ENCODE results near the gene GHITM. TPM values are rescaled to one million over a fixed set of nuclear protein-coding genes. Genes with fewer than 3 reads are reported as not detected.
"Not testable (repeated sequence)": the region's sequence is repeated elsewhere in the genome, so short reads cannot be mapped to it uniquely, and the experiment has no call there.

The GHITM gene
- total and polyA plus RNA-seq, 2 donors (not counting 1 experiment from before 2014, with no cell fraction given), result 167 to 259 TPM

DNA sequence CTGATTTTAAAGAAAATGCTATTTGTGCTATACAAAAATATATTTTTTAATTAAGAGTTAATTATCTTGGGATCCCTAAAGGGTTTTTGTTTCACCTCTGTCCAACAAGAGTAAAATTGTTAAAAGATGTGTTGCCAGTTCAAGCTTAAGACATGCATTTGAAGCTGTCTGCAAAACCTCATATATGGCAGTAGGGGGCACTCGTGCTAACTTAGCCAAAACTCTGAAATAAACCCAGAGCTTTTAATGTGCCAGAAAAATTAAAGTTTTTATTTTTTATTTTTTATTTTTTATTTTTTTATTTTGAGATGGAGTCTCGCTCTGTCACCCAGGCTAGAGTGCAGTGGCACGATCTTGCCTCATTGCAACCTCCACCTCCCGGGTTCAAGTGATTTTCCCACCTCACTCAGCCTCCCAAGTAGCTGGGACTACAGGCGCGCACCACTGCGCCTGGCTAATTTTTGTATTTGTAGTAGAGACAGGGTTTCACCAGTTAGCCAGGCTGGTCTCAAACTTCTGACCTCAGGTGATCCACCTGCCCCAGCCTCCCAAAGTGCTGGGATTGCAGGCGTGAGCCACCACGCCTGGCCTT lies 8.8 kb downstream of the GHITM start:
- TF ChIP-seq, protein P1, sequence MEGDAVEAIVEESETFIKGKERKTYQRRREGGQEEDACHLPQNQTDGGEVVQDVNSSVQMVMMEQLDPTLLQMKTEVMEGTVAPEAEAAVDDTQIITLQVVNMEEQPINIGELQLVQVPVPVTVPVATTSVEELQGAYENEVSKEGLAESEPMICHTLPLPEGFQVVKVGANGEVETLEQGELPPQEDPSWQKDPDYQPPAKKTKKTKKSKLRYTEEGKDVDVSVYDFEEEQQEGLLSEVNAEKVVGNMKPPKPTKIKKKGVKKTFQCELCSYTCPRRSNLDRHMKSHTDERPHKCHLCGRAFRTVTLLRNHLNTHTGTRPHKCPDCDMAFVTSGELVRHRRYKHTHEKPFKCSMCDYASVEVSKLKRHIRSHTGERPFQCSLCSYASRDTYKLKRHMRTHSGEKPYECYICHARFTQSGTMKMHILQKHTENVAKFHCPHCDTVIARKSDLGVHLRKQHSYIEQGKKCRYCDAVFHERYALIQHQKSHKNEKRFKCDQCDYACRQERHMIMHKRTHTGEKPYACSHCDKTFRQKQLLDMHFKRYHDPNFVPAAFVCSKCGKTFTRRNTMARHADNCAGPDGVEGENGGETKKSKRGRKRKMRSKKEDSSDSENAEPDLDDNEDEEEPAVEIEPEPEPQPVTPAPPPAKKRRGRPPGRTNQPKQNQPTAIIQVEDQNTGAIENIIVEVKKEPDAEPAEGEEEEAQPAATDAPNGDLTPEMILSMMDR (conservative IDR thresholded peaks at IDR 0.05 in 1 of 2, IDR thresholded peaks at IDR 0.05 in 1 of 2; ENCODE audit: low read depth in 1 of 2, low read length in 2 of 2), result peak; percentile 69 to 78
- not testable (repeated sequence) for H3K9me3 ChIP-seq (ENCODE audit: control insufficient read depth, insufficient read depth, low read depth, low read length); H3K27me3 ChIP-seq (ENCODE audit: control insufficient read depth, insufficient read depth, low read length); H3K4me1 ChIP-seq (ENCODE audit: control insufficient read depth, extremely low read depth, insufficient read depth, low read length); H3K79me2 ChIP-seq (ENCODE audit: control insufficient read depth, insufficient read depth, low read length); H3K4me3 ChIP-seq (replicated peaks in 1 of 4; ENCODE audit: control extremely low read depth in 1 of 4, insufficient read depth in 1 of 4, low read depth in 3 of 4, low read length in 4 of 4); H3K4me2 ChIP-seq (ENCODE audit: extremely low read depth, insufficient read depth, low read length); H2AFZ ChIP-seq (ENCODE audit: low read length); H4K20me1 ChIP-seq (ENCODE audit: control insufficient read depth, extremely low read depth, insufficient read depth, low read length); H3K27ac ChIP-seq (ENCODE audit: insufficient read depth, low read length); H3K9ac ChIP-seq (ENCODE audit: insufficient read depth, low read length)
- peaks cover 13% of the 10 kb centered on the region for H3K36me3 ChIP-seq (ENCODE audit: control insufficient read depth, insufficient read depth, low read length)
- peak; percentile 37 to 68 for DNase-seq (ENCODE audit: low read depth in 2 of 2)

DNA sequence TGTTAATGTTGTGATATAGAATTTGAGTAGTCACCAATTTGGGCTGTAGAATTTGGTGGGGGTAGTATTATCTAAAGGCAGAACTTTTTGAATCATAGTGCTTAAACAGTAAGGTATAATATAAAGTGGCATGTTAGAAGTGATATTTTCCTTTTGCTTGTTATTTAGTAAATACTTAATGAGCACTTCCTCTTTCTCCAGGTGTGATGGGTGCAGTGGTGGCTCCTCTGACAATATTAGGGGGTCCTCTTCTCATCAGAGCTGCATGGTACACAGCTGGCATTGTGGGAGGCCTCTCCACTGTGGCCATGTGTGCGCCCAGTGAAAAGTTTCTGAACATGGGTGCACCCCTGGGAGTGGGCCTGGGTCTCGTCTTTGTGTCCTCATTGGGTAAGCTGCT lies 10.5 kb downstream of the GHITM start:
- H3K4me3 ChIP-seq (replicated peaks in 1 of 4; ENCODE audit: control extremely low read depth in 1 of 4, insufficient read depth in 1 of 4, low read depth in 3 of 4, low read length in 4 of 4), result no peak overlapping the region
- no peak overlapping the region for H3K4me2 ChIP-seq (ENCODE audit: extremely low read depth, insufficient read depth, low read length)
- H3K9ac ChIP-seq (ENCODE audit: insufficient read depth, low read length), result no peak overlapping the region
- H3K27ac ChIP-seq (ENCODE audit: insufficient read depth, low read length), result no peak overlapping the region
- TF ChIP-seq, protein P1 (conservative IDR thresholded peaks at IDR 0.05 in 1 of 2, IDR thresholded peaks at IDR 0.05 in 1 of 2; ENCODE audit: low read depth in 1 of 2, low read length in 2 of 2), result no peak
- TF ChIP-seq EZH2 (IDR thresholded peaks at IDR 0.05; ENCODE audit: low read length, missing control alignments), result no peak
- no peaks in the 10 kb centered on the region for H4K20me1 ChIP-seq (ENCODE audit: control insufficient read depth, extremely low read depth, insufficient read depth, low read length)
- no peaks in the 10 kb centered on the region for H3K9me3 ChIP-seq (ENCODE audit: control insufficient read depth, insufficient read depth, low read depth, low read length)
- no peaks in the 10 kb centered on the region for H3K4me1 ChIP-seq (ENCODE audit: control insufficient read depth, extremely low read depth, insufficient read depth, low read length)
- no peak for DNase-seq (ENCODE audit: low read depth in 2 of 2)
- H3K79me2 ChIP-seq (ENCODE audit: control insufficient read depth, insufficient read depth, low read length), result no peaks in the 10 kb centered on the region
- peaks cover 10% of the 10 kb centered on the region for H3K36me3 ChIP-seq (ENCODE audit: control insufficient read depth, insufficient read depth, low read length)
- no peak overlapping the region for H2AFZ ChIP-seq (ENCODE audit: low read length)
- H3K27me3 ChIP-seq (ENCODE audit: control insufficient read depth, insufficient read depth, low read length), result no peaks in the 10 kb centered on the region

GRCh38 chr10:84152769-84153168 lies 13.5 kb downstream of the GHITM start:
- H3K4me2 ChIP-seq (ENCODE audit: extremely low read depth, insufficient read depth, low read length), result no peak overlapping the region
- no peak for DNase-seq (ENCODE audit: low read depth in 2 of 2)

More at GRCh38 chr10:84152769-84153168, 13.5 kb downstream of the GHITM start:
- H3K27me3 ChIP-seq (ENCODE audit: control insufficient read depth, insufficient read depth, low read length), result no peaks in the 10 kb centered on the region
- H3K9me3 ChIP-seq (ENCODE audit: control insufficient read depth, insufficient read depth, low read depth, low read length), result no peaks in the 10 kb centered on the region
- no peak overlapping the region for H2AFZ ChIP-seq (ENCODE audit: low read length)
- H3K27ac ChIP-seq (ENCODE audit: insufficient read depth, low read length), result no peak overlapping the region
- no peak for TF ChIP-seq EZH2 (IDR thresholded peaks at IDR 0.05; ENCODE audit: low read length, missing control alignments)
- TF ChIP-seq, protein P1 (conservative IDR thresholded peaks at IDR 0.05 in 1 of 2, IDR thresholded peaks at IDR 0.05 in 1 of 2; ENCODE audit: low read depth in 1 of 2, low read length in 2 of 2), result no peak
- H3K4me1 ChIP-seq (ENCODE audit: control insufficient read depth, extremely low read depth, insufficient read depth, low read length), result no peaks in the 10 kb centered on the region
- no peaks in the 10 kb centered on the region for H3K79me2 ChIP-seq (ENCODE audit: control insufficient read depth, insufficient read depth, low read length)
- peaks cover 8% of the 10 kb centered on the region for H3K36me3 ChIP-seq (ENCODE audit: control insufficient read depth, insufficient read depth, low read length)
- H3K4me3 ChIP-seq (replicated peaks in 1 of 4; ENCODE audit: control extremely low read depth in 1 of 4, insufficient read depth in 1 of 4, low read depth in 3 of 4, low read length in 4 of 4), result no peak overlapping the region
- no peaks in the 10 kb centered on the region for H4K20me1 ChIP-seq (ENCODE audit: control insufficient read depth, extremely low read depth, insufficient read depth, low read length)
- H3K9ac ChIP-seq (ENCODE audit: insufficient read depth, low read length), result no peak overlapping the region

Measured in fibroblast of lung (primary cell).